PC-9 (cell line): ENCODE results near the gene SEMA3B. TPM values are rescaled to one million over a fixed set of nuclear protein-coding genes. Genes with fewer than 3 reads are reported as not detected.

Source experiments
- BruUV-seq: library from RNA; stranded (reverse); fragments of 400-500 nt; replicated peaks from 2 replicates; lab custom pipeline; 2021; lab: Mats Ljungman, UMichigan
- CTCF ChIA-PET: fragments of 300-600 bp; sonication (Branson Sonifier 250); formaldehyde crosslinking; loops from one replicate; lab custom pipeline; 2022; ENCODE audit warnings: antibody characterized with exemption; lab: Charles Lee
- POLR2A ChIA-PET: fragments of 300-600 bp; sonication (Branson Sonifier 250); formaldehyde crosslinking; loops from one replicate; lab custom pipeline; 2022; ENCODE audit warnings: antibody characterized with exemption; ENCODE audit not compliant: unreplicated experiment; lab: Charles Lee
- DNase-seq, 2 experiments: peaks; one replicate each; pipeline versions ENCODE4 v3.0.0 to v3.0.0-alpha.2; 2015 to 2022; ENCODE audit warnings: mixed read lengths in 1 of 2
- H2AFZ ChIP-seq: fragments of 200-600 bp; sonication (generic); 2 replicates; pipeline ENCODE4 v1.8.1; 2017; ENCODE audit warnings: antibody characterized with exemption
- H3F3A ChIP-seq: fragments of 200-600 bp; sonication (generic); 2 replicates; pipeline ENCODE4 v1.8.1; 2017; ENCODE audit warnings: antibody characterized with exemption, mild to moderate bottlenecking, low read depth; ENCODE audit not compliant: insufficient read depth
- H3K27ac ChIP-seq: fragments of 200-600 bp; sonication (generic); 2 replicates; pipeline ENCODE4 v1.6.1; 2016; ENCODE audit warnings: mixed run types
- H3K27me3 ChIP-seq: fragments of 200-600 bp; sonication (generic); 2 replicates; pipeline ENCODE4 v1.6.1; 2016; ENCODE audit warnings: low read depth, mixed run types; ENCODE audit not compliant: insufficient read depth
- H3K36me3 ChIP-seq: fragments of 200-600 bp; sonication (generic); 2 replicates; pipeline ENCODE4 v1.6.1; 2016; ENCODE audit warnings: low read depth, mixed run types
- H3K4me1 ChIP-seq: fragments of 200-600 bp; sonication (generic); replicated peaks from 2 replicates; pipeline ENCODE4 v1.6.1; 2016; ENCODE audit warnings: mixed run types; ENCODE audit not compliant: insufficient read depth
- H3K4me2 ChIP-seq: fragments of 200-600 bp; sonication (generic); 2 replicates; pipeline ENCODE4 v1.6.1; 2017; ENCODE audit warnings: mixed run types
- H3K4me3 ChIP-seq: fragments of 200-600 bp; sonication (generic); 2 replicates; pipeline ENCODE4 v1.6.1; 2016; ENCODE audit warnings: mixed run types
- H3K79me2 ChIP-seq: fragments of 200-600 bp; sonication (generic); 2 replicates; pipeline ENCODE4 v1.6.1; 2017; ENCODE audit warnings: low read depth, mixed run types
- H3K9me2 ChIP-seq: fragments of 200-600 bp; sonication (generic); 2 replicates; pipeline ENCODE4 v1.8.1; 2017; ENCODE audit warnings: mild to moderate bottlenecking; ENCODE audit not compliant: insufficient read depth
- H3K9me3 ChIP-seq: fragments of 200-600 bp; sonication (generic); 2 replicates; pipeline ENCODE4 v1.8.1; 2016; ENCODE audit warnings: low read depth; ENCODE audit not compliant: insufficient read depth
- H4K20me1 ChIP-seq: fragments of 200-600 bp; sonication (generic); 2 replicates; pipeline ENCODE4 v1.8.1; 2017; ENCODE audit not compliant: insufficient read depth
- EZH2 ChIP-seq: fragments of 200-600 bp; sonication (generic); IDR thresholded peaks from 2 replicates; pipeline ENCODE4 v1.8.0; 2017; ENCODE audit warnings: antibody characterized with exemption, low read depth
- intact Hi-C: fragments of 100-400 bp; cut with micrococcal nuclease; formaldehyde crosslinking; loops from one replicate; pipeline ENCODE4 v1.10.0; 2022; ENCODE audit not compliant: unreplicated experiment
- total RNA-seq: library from RNA; stranded (reverse); gene quantifications from 2 replicates; pipeline ENCODE4 v1.2.3, GENCODE V29; 2021
- TF ChIP-seq, protein P1 (sequence below): fragments of 200-600 bp; sonication (generic); conservative IDR thresholded peaks from 2 replicates; pipeline ENCODE4 v1.6.1; 2017; ENCODE audit warnings: mixed run types, antibody characterized with exemption, mild to moderate bottlenecking, moderate library complexity

Gene SEMA3B
- total RNA-seq, 1 experiment from 2014 or later = 52.4 TPM

DNA sequence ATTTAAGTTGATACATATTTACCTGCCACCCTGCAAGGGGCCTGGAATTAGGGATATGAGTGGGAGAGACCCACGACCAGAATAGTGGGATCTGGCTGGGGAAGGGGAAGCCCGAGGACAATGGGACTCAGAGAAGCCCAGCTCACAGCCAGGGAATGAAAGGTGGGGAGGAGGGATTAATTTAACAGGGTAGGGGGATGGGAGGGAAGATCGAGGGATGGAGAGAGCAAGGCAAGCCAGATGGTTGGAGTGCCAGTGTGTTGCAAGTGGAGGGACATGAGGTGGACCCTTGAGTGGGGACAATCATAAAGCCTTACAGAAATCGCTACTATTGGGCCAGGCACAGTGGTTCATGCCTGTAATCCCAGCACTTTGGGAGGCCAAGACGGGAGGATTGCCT, 37.4 kb upstream of the SEMA3B start:
- BruUV-seq = no TSS peak
- peaks cover 13% of the 10 kb centered on the region; the same call in 1 of the 2 replicates for H3F3A ChIP-seq
- ChIA-PET CTCF (interaction anchor here (0.5 kb wide), 1 partner anchor 105 kb away, joined by 4 read pairs; no protein-coding TSS in a partner anchor), POLR2A (no interaction called here)
- H3K4me1 ChIP-seq = peaks cover 20% of the 10 kb centered on the region
- no peaks in the 10 kb centered on the region for H4K20me1 ChIP-seq
- no peak overlapping the region for H2AFZ ChIP-seq
- H3K4me3 ChIP-seq = no peak overlapping the region
- intact Hi-C loops = no loop called here
- no peaks in the 10 kb centered on the region for H3K9me2 ChIP-seq
- no peak overlapping the region for H3K4me2 ChIP-seq
- DNase-seq = no peak
- no peaks in the 10 kb centered on the region for H3K27me3 ChIP-seq
- TF ChIP-seq, protein P1, sequence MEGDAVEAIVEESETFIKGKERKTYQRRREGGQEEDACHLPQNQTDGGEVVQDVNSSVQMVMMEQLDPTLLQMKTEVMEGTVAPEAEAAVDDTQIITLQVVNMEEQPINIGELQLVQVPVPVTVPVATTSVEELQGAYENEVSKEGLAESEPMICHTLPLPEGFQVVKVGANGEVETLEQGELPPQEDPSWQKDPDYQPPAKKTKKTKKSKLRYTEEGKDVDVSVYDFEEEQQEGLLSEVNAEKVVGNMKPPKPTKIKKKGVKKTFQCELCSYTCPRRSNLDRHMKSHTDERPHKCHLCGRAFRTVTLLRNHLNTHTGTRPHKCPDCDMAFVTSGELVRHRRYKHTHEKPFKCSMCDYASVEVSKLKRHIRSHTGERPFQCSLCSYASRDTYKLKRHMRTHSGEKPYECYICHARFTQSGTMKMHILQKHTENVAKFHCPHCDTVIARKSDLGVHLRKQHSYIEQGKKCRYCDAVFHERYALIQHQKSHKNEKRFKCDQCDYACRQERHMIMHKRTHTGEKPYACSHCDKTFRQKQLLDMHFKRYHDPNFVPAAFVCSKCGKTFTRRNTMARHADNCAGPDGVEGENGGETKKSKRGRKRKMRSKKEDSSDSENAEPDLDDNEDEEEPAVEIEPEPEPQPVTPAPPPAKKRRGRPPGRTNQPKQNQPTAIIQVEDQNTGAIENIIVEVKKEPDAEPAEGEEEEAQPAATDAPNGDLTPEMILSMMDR = no peak
- no peak for TF ChIP-seq EZH2
- H3K27ac ChIP-seq = no peak overlapping the region
- H3K9me3 ChIP-seq = no peaks in the 10 kb centered on the region
- no peaks in the 10 kb centered on the region for H3K36me3 ChIP-seq
- H3K79me2 ChIP-seq = 0 out of 2 replicates have a peak, but pooled peaks cover 3% of the 10 kb centered on the region

DNA sequence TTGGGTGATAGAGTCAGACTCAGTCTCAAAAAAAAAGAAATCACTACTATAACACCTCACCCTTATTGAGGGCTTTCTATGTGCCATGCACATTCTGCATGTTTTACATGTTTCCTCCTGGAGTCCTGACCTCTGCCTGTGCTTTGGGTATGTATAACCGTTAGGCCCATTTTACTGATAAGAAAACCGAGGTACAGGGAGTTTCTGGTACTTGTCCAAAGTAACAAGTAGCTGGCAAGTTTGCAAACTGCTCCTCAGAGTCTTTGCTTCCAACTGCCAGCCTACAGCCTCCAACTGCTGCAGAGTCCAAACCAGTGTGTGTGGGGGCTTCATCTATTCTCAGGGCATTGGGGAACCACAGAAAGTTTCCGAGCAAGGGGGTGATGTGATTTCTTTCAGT, 36.6 kb upstream of the SEMA3B start:
- Histone ChIP-seq H3F3A (peaks cover 9% of the 10 kb centered on the region; the same call in 1 of the 2 replicates), H3K79me2 (peaks cover 9% of the 10 kb centered on the region), H3K9me3 (no peaks in the 10 kb centered on the region), H2AFZ (no peak overlapping the region), H3K27me3 (no peaks in the 10 kb centered on the region), H3K27ac (no peak overlapping the region), H3K4me2 (no peak overlapping the region), H3K4me3 (no peak overlapping the region), H3K36me3 (no peaks in the 10 kb centered on the region), H3K4me1 (peaks cover 27% of the 10 kb centered on the region), H3K9me2 (no peaks in the 10 kb centered on the region), H4K20me1 (no peaks in the 10 kb centered on the region)
- TF ChIP-seq, protein P1 = no peak
- no peak for TF ChIP-seq EZH2
- no TSS peak for BruUV-seq
- no peak for DNase-seq
- CTCF ChIA-PET = no interaction called here
- intact Hi-C loops = no loop called here
- POLR2A ChIA-PET = no interaction called here

DNA sequence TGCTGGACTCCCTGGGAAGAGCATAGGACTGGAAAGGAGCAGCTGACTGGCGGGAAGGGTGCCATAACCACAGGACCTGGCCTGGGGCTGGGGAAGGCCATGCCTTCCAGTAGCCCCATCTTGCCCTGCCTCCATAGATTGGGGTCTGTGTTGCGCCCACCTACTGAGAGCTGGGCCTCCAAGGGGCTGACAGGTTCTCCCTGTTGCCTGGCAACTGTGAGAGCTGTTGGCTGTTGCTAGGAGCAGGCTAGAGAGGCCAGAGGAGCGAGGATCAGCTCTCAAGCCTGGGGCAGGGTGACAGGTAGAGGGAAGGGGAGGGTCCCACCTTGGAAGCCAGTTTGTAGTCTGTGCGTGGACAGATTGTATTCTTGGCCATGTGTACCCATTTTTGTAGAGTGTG, 35.8 kb upstream of the SEMA3B start:
- DNase-seq = no peak
- peaks cover 29% of the 10 kb centered on the region for H3K4me1 ChIP-seq
- TF ChIP-seq, protein P1 = no peak
- TF ChIP-seq EZH2 = no peak
- H3F3A ChIP-seq = peaks cover 4% of the 10 kb centered on the region; the same call in 1 of the 2 replicates
- no peak overlapping the region for H2AFZ ChIP-seq
- ChIA-PET POLR2A (interaction anchor here (0.6 to 0.7 kb wide), 2 partner anchors 32 to 1439 kb away, joined by 10 to 18 read pairs; no protein-coding TSS in a partner anchor), CTCF (interaction anchor here (0.6 to 1.6 kb wide), 4 partner anchors 14 to 1740 kb away, joined by 3 to 22 read pairs (median 6); partner anchors contain the start of gene ABHD14B)
- intact Hi-C loops = no loop called here
- no peaks in the 10 kb centered on the region for H3K9me2 ChIP-seq
- BruUV-seq = no TSS peak
- H3K4me2 ChIP-seq = no peak overlapping the region
- no peaks in the 10 kb centered on the region for H3K9me3 ChIP-seq
- no peaks in the 10 kb centered on the region for H4K20me1 ChIP-seq
- no peak overlapping the region for H3K4me3 ChIP-seq
- no peaks in the 10 kb centered on the region for H3K36me3 ChIP-seq
- no peaks in the 10 kb centered on the region for H3K27me3 ChIP-seq
- no peak overlapping the region for H3K27ac ChIP-seq
- H3K79me2 ChIP-seq = peaks cover 13% of the 10 kb centered on the region
